GM18520 (cell line): ENCODE measurements around the gene TCF4.

ENCODE experiments used
- ATAC-seq: cut with Tn5 transposase; IDR thresholded peaks from one replicate; pipeline ENCODE4 v1.9.1; 2021; ENCODE audit not compliant: unreplicated experiment

TCF4 gene

DNA sequence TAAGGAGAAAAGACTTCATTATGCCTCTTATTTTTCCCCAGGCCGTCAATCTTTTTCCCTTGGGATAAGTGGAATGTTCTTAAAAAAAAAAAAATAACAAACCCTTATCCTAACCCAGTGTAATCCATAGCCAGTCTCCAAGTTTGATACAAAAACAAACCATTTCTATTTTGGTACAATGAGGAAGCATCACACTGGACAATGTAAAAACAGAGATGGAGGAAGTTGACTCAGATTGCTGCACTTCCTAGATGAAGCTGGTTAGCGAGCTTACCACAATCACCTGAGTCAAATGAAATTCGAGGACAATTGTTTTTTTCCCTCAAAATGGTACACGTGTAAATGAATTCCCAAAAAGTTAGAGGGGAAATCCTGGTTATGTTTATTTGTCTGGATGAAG is 259.7 kb downstream of the TCF4 start:
- no peak for ATAC-seq

DNA sequence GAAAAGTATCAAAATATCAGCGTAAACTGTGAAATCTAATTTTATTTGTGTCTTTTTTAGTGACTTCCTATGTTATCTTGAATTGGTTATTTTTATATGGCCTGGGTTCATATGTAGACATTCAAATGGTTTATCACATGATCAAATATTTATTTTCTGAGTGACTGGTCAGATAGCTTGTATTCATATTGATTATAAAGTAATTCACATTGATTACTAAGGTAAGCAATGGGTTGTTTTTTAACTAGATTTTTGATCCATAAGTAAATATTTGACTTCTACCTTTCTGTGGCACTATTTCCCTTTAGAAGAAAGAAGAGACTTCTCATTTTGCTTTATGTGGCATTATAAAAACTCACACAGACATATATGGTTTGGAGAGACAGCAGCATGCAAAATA is 260.5 kb downstream of the TCF4 start:
- no peak for ATAC-seq

DNA sequence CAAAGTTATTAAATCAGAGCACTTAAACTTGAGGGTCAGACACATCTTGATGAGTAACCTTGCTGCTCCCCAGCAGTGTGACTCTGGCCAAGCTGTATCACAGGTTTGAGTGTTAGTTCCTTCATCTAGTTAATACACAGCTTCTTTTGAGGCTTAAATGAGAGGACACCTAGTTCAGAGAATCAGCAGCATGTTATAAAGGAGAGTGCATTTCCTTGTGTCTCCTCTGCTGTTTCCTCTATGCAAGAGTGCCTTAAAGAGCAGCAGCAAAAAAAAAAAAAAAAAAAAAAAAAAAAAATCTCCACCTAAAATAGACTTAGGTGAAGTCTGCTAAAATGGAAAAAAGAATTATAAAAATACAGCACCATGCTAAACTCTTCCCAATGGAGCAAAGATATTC is 261.9 kb downstream of the TCF4 start:
- no peak for ATAC-seq

DNA sequence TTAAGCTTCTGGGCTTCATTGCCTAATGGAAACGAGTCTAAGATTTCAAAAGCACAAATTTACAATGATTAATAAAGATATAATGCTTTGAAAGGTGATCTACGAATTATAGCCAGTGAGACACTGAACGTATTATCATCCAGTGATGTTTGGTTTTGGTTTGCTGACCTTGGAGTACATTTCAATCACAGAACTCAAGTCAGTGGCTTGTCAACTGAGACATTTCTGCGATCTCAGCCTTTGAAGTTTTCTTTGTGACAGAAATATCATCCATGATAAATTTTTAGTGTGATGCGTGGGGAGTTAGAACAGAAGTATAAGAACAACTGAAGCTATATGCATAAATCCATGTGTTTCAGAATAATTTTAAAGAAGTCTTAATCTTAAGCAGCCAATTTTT is 263.8 kb downstream of the TCF4 start:
- ATAC-seq: no peak

DNA sequence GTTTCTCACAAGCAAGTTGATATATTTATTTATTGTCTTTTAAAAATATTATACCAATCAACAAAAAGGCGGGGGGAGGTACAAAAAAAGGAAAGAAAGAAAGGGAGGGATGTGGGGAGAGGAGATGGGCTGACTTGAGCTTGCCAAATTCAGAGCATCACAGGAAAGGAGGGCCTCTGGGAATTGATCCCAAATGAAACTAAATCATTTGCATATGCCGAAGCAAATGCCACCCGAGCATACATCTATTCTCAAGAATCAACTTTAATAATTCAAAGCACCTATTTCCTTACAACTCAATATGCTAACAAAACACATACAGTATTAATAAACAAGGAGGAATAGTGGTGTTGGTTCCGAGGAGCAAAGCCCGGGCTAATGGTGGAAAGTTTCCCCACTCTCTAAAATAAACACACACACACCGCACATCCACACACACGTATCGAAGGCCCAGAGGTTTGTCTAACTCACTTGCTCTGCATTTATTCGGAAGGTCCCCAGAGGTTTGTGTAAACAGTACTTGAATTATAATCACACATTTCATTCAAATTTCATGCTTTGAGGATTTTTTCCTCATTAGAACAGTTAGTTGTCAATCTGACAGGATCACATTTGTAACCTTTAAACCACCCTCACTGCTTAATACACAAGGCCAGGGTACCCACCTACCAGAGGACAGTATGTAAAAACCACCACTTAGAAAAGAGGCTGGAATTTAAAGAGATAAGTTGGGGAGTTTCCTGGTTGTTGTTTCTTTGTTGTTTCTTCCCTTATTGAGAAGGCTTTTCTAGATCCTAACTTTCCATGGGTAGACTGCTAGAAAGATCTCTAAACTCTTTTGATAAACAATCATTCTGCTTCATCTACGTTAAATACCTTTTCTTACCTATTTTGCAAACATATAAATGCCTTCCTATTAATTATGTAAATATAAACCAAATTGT is 264.7 kb downstream of the TCF4 start:
- ATAC-seq: no peak

DNA sequence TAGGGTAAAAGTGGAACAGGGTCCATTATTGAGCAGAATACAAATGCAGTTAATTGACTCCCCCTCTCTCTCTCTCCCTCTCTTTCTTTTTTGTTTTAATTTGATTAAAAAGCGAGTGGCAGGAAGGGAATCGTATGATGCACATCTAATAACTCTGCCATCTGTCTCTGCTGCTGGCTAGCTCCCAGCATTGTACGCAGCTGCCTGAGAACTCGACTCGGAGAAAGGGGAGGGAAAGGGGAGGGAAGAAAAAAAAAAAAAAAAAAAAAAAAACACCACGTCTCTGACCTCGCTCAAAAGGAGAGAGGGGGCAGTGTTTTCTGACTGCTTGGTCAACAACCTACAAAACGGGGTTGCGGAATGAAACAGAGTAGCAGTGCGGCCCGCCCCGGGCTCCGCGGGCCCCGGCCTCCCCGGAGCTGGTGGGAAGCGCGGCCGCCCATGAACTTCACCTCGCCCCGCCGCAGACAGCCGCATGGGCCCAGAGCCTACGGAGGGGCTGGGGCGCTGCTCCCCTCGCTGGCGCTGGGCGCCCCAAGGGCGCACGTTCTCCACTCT is 265.7 kb downstream of the TCF4 start:
- peak; percentile 58 for ATAC-seq

DNA sequence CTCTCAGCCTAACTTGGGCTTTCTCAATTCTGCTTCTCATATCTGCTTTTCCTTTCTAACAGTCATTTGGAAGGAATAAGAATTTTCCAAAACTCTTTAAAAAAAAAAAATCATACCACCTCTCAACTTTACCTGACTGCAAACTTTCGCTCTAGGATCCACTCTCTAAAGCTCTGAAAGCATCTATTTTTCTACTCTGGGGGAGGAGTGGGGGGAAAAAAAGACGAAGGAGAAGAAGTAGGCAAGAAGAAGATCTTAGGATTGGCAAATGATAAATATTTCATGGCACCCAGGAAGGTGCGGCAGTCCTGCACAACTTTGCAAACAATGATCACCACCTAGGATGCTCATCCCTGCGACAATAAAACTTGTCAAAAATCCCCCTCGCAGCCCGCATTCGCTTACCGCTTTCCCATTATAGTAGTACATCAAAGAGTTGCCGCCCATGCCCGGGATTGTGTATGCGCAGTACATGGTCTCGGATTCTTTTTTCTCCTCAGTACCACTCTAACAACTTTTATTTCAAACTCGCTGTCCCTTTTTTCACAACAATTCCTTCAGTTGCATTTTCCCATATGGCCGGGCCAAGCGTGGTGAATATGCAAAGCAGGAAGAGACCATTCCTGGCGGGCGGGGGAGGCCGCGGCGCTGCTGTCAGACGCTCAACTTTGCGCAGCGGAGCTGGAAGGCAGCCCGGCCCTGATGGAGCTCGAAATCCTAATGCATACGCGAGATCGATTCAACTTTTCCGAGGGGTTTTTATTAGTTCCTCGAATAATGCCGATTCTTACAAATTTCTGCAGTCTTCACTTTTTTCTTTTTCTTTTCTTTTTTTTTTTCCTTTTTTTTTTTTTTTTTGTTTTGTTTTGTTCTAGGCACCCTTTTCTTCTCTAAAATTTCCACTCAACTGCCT is 266.5 kb downstream of the TCF4 start:
- ATAC-seq: peak; percentile 47

DNA sequence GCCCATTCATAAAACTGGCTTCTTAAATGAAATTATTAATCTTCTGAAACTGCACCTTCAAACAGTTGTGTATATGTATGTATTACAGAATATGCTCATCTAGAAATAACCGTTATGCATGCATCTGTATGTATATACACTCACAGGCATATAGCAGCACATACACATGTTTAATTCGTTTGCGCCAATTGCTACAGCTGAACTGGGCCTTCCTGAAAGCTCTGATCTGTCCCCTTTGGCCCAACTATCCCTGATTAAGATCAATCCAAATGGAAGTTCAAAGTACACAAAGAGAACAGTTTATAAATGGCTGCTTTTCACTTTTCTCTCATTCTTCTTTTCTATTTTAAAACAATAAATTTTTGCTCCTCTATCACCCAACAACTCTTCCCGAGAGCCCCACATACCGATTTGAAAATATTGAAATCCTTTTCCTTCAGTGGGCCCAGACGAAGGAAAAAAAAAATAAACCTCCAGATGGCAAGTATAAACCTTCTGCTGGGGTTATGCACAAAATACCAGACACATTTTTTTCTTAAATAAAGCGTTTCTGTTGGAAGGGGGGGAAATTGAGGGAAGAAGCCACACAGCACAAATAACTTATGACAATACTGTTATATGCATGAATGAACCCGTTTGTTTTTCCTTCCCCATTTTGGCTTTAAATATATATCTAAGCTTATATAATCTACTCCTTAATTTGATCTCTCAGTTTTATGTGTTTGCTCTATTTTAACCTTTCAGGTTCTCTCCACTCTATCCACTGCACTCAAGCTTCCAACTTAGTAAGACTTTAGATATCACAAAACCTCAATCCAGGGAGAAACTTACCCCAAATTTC is 267.3 kb downstream of the TCF4 start:
- ATAC-seq: no peak

DNA sequence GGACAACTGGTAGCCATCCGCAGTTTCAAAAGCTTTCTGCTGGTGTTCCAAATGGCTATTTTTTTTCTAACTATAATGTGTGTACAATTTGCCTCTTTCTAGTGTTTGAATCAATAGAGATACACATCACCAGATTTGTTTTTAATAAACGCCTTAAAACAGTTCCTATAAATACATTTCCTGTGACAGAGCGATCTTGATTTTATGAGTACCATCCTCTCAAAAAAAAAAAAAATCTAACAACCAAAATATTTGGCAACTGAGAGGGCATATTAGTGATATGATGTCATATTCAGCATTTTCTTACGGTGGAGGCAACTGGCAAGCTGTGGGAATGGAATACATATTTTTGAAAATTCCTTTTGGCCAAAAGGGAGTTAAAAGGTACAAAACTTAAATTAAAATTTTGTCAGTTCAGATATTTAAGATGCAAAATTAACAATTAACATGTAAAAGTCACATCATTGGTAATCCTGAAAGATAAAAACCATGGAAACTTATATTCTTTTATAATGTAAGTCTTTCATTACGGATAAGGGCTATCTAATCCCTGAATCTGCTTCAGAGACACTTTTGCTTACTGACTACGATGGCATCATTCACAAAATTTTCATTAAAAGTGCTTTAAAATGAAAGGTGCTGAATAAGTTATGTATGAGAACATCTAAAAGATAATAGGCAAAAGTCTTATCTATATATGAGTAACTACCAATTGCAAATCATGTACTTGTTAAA is 268.4 kb downstream of the TCF4 start:
- no peak for ATAC-seq

DNA sequence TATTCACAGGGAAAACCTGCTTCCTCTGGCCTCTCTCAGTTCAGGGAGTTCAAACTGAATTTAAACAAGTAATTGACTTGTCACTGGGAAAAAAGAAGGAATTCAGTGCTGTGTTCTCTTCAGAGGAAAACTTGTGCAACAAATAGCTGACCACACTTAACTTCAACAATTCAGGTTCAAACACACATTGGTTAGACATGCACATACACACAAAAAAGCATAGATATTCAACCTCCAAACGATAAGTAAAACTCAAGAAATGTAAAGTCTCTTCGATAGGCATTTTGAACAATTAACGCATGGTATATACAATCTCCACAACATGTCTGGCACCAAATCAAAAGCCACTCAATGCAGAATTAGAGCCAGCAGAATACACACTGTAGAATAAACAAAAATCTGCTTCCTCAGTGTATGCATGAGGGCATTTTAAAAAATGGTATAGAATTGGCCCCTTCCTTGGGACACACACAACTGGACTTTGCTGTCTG is 269.0 kb downstream of the TCF4 start:
- ATAC-seq: no peak

DNA sequence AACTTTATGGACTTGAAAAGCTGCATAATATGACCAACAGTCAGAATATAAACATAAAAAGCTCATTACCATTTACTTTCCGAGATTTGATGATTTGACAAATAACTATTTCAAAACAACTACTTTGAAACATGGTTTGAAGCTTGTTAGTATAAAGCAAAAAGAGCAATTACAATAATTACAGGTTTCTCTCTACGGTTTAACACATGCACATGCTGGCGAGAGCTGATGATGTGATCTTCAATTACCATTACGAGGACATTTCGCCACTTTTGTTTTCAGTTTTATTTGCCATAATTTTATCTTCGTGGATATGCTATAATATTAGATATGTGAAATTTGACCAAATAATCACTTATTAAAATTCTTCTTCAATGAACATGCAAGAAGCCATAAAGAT is 270.1 kb downstream of the TCF4 start:
- ATAC-seq: no peak

DNA sequence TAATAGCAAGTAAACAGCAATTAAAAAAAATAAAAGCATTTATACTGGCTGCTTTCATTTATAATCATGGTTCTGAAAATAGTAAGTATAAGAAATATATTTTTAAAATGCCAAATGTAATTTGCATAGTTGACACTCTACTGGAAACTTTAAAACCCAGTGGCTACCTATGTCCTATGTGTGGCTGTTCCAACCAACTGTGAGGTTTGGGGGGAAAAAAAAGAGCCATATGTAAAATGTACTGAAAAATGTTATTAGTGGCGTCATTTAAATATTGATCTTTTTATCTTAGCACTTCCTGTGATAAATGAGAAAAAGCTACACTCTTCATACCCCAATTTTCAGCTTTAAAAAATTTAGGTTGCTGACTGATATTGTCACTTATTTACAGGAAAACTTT is 270.7 kb downstream of the TCF4 start:
- ATAC-seq: no peak

DNA sequence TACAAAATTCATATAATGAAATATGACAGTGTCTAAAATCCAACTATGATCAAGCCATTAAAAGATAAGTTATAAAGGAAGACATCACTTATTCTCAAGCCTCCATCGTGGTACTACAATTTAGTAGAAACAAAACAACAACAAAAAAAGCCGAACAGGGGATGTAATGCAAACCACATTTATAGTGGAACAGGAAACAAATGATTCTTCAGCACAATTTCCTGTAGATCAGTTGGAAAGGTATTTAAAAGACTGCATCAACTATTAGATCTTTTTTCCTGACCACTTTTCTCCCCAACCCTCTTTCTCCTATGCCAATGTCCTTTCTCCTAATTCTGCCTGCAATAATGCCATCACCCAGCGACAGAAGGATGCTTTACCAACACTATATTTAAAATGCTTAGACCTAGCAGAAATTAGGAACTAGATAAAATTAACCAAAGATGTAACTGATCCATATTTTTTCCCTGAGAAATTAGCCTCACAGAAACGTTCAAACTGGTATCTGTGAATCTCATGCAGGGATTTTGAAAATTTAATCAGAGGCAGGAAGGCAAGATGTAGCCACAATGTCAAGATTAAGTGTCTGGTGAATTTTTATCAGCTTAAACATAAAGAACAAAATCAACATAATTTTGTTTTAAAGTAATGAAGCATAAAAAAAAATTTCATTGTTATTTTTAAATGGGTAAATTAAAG is 271.4 kb downstream of the TCF4 start:
- no peak for ATAC-seq

DNA sequence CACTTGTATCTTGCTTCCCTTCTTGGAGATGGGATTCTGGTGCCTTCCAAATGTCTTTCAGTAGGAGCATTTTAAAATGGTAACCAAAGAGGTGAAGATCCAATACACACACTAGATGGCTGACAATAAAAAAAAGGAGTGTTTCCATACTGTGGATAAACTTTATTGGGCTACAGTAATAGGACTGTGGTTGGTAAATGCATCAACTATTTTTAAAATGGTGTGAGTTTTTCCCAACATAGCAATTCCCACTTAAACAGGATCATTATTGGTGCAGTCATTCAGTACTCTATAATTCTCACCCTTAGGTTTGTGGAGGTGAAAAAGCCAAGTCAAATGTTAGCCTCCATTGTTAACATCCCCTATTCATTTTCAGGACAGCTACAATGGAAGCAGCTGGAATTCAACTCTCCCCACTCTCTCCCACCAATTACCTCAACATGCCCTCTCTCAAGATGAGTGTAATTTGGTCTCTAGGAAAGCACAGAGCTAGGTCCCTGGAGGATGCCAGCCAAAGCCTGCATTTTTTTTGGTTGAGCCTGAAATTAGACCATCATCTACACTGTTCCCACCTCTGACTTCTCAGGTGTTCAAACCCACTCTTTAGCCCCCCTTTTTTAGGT is 273.3 kb downstream of the TCF4 start:
- ATAC-seq: no peak

DNA sequence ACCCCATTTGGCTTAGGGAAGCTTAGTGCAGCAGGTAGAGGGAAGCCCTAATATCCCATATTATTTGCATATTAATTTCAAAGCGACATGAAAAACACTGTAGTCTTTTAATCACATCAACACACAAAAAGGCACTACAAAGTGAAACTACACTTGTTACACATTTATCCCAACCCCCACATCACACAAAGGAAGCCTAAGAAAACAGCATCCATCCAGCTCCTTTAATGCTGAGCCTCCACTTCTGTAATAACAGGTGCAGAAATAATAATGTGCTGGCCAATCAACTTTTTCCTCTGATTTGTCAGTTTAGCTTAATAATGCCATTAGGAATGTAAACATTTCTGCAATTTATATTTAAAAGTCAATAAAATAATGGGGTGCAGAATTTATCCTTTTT is 274.0 kb downstream of the TCF4 start:
- ATAC-seq: no peak

DNA sequence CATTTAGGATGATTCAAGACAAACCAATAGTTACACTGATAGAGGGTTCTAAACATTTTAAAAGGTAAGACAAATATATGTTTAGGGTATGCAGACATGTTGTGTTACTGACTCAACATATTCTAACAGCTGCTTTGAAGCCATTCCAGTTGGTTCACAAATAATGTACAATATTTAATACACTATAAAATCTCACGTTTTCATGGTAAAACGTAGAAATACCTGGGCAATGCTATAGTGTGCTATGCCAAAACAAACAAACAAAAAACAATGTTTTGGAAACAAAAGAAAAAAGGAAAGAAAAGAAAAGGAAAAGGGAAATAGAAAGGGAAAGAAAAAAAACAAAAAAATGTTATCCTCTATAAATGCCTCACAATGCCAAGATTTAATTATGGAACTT is 277.1 kb downstream of the TCF4 start:
- ATAC-seq: no peak

DNA sequence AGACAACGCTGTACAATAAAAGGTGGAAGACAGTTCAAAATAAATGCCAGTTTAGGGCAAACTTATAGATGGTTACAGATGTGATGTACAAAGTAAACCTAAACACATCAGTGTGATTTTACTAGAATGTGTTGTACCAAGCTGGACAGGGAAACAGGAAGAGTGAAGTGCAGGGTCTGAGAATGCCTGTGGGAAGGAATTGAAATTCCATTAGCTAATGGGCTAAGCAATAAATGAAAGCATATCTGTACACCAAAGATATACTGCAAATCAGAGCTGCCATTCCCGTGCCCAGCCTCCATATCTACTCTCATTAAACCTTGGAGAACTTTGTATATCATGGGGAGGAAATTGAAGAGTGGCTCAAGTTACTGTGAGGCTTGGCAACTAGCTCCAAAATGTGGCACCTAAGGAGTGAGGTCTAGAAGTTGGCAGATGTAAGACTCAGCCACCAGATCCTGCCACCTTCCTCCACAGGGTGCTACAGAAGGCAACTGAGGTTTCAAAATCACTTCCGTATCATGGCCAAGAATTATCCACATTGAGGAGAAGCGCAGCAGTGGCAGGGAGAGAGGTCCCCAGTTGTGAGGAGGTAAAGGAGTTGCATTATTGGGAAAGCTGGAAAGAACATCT is 277.8 kb downstream of the TCF4 start:
- no peak for ATAC-seq

DNA sequence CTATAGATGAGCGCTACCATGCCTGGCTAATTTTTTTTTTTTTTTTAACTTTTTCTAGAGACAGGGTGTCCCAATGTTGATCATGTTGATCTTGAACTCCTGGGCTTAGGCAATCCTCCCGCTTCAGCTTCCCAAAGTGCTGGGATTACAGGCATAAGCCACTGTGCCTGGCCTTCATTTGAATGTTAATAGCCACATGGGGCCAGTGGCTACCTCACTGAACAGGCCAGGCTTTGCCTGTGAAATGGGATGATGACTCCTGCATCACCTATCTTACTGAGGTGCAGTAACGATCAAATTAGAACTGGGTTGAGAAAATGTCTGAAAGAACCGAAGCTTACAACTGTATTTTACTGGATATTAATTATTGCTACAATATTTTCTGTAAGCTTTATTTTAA is 278.7 kb downstream of the TCF4 start:
- no peak for ATAC-seq
